Activated CD4-positive, alpha-beta T cell treated with anti-CD3 and anti-CD28 coated beads for 48 hours (primary cell): Measurements from ENCODE around the gene PKP1.
A peak's percentile ranks its signal among the peaks of the same experiment; 100 is the strongest.

ENCODE experiments used
- DNase-seq: peaks from one replicate; pipeline ENCODE4 v3.0.0-alpha.2; 2020

The PKP1 gene

GRCh38 chr1:201354901-201355295 lies 71.6 kb downstream of the PKP1 start:
- DNase-seq: no peak

- DNase-seq: no peak
These were observed 72.2 kb downstream of the PKP1 start for GRCh38 chr1:201355471-201355870.

GRCh38 chr1:201356236-201356635 lies 72.9 kb downstream of the PKP1 start:
- no peak for DNase-seq

- no peak for DNase-seq
These were observed 73.4 kb downstream of the PKP1 start for GRCh38 chr1:201356701-201357100.

- no peak for DNase-seq
These were observed 73.9 kb downstream of the PKP1 start for GRCh38 chr1:201357211-201357610.

GRCh38 chr1:201357636-201358348 lies 74.5 kb downstream of the PKP1 start:
- DNase-seq: no peak

GRCh38 chr1:201358596-201358995 lies 75.3 kb downstream of the PKP1 start:
- no peak for DNase-seq

- DNase-seq: no peak
These were observed 75.9 kb downstream of the PKP1 start for GRCh38 chr1:201359031-201359872.

GRCh38 chr1:201359873-201360210 lies 76.5 kb downstream of the PKP1 start:
- no peak for DNase-seq

- DNase-seq: no peak
These were observed 77.2 kb downstream of the PKP1 start for GRCh38 chr1:201360486-201360885.

- DNase-seq: no peak
These were observed 77.8 kb downstream of the PKP1 start for GRCh38 chr1:201360901-201361651.

- peak; percentile 52 for DNase-seq
These were observed 78.6 kb downstream of the PKP1 start for GRCh38 chr1:201361652-201362504.

GRCh38 chr1:201362906-201363305 lies 79.6 kb downstream of the PKP1 start:
- no peak for DNase-seq

- DNase-seq: no peak
These were observed 80.2 kb downstream of the PKP1 start for GRCh38 chr1:201363467-201363866.

GRCh38 chr1:201364808-201365105 lies 81.5 kb downstream of the PKP1 start:
- no peak for DNase-seq

- DNase-seq: no peak
These were observed 81.9 kb downstream of the PKP1 start for GRCh38 chr1:201365251-201365650.

GRCh38 chr1:201366696-201367095 lies 83.4 kb downstream of the PKP1 start:
- DNase-seq: no peak

GRCh38 chr1:201369209-201369608 lies 85.9 kb downstream of the PKP1 start:
- no peak for DNase-seq

- no peak for DNase-seq
These were observed 87.2 kb downstream of the PKP1 start for GRCh38 chr1:201370500-201370899.

- no peak for DNase-seq
These were observed 88.0 kb downstream of the PKP1 start for GRCh38 chr1:201371276-201371675.

GRCh38 chr1:201371792-201372191 lies 88.5 kb downstream of the PKP1 start:
- DNase-seq: no peak

GRCh38 chr1:201374364-201374763 lies 91.1 kb downstream of the PKP1 start:
- no peak for DNase-seq

GRCh38 chr1:201375169-201375568 lies 91.9 kb downstream of the PKP1 start:
- no peak for DNase-seq
